ENCODE results near the gene DIP2C. TPM values are rescaled to one million over a fixed set of nuclear protein-coding genes. Genes with fewer than 3 reads are reported as not detected.

DIP2C gene
- total RNA-seq, 1 donor from 2014 or later = 24.8 TPM

DNA sequence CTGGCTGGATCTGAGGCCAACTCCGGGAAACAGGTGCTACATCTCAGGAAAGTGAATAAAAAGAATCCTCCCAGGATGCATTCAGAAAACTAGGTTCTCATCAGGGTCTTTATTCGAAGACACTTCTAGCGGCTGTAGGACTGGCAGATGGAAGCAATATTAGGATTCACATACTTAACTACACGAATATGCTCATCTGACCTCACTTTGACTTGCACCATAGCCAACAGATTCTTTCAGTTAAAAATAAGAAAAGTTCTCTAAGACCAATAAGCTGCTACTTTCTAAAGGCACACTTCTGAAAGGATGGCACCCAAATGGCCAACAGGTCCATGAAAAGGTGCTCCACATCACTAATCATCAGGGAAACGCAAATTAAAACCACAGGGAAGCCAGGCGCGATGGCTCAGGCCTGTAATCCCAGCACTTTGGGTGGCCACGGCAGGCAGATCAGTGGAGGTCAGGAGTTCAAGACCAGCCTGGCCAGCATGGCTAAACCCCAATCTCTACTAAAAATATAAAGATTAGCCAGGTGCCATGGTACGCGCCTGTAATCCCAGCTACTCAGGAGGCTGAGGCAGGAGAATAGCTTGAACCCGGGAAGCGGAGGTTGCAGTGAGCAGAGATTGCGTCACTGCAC is 296.2 kb downstream of the DIP2C start:
- no peak for DNase-seq (ENCODE audit: low spot score)

DNA sequence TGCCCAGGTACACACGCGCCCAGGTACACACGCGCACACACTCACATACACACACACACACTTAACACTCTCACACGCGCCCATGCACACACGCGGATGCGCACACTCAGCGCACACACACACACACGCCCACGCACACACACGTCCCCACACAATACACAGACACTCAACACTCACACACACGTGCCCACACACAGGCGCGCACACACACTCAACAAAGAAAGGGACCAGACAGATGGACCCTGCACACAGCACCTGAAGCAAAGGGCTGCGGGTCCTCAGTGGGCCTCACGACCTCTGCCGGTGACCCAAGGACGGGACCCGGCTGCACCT is 296.8 kb downstream of the DIP2C start:
- no peak for DNase-seq (ENCODE audit: low spot score)

DNA sequence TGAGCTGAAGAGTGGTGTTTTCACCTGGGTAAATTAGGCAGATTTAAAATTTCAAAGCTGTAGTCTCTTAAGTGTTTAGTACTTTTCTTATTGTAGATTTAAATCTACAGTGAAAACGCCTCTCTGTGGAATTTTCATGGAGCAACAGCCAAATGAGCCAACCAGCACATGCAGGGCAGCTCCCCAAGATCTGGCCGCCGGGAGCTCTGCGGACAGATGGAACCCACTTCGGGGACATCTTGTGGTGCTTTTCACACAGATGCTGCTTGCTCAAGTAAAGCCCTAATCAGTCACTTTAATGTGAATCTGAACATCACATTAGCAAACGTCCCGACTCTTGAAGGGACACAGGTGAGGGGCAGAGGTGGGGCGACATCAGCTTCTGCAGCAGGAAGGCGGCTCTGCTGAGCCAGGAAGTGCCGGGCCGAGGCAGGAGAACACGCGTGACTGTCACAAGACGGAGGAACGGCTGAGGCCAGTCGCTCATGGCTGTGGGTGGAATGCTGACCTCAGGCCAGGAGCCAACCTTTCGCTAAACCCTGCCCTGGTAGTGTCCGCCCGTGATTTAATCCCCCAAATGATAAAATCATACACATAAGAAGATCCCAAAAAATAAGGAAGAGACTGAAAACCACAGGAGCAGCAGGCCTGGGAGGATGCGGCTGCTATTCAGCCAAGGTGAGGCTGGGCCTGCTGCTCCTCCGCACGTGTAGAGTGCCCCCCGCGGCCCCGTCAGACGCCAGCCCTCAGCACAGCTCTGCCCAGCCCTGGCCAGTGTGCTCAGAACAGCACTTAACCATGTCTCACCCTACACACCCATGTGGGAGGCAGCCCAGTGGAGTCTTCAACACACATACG is 297.4 kb downstream of the DIP2C start:
- no peak for DNase-seq (ENCODE audit: low spot score)

DNA sequence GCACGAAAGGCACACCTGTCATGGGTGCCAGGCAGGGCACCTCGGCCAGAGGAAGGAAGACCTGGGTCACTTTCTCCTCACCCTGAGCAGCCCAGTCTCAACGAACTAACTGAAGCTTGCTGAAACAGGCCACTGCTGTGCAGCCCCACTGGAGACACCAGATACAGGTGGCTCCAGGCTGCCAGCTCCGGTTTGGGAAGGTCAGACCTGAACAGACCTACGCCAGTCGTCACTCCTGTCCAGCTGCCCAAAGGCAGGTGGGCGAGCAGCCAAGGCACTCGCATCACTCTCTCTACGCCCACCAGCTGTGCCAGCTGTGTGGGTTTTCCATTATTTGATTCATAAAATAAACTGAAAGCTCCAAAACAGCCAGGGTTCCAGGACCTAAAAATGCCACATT is 298.2 kb downstream of the DIP2C start:
- no peak for DNase-seq (ENCODE audit: low spot score)

DNA sequence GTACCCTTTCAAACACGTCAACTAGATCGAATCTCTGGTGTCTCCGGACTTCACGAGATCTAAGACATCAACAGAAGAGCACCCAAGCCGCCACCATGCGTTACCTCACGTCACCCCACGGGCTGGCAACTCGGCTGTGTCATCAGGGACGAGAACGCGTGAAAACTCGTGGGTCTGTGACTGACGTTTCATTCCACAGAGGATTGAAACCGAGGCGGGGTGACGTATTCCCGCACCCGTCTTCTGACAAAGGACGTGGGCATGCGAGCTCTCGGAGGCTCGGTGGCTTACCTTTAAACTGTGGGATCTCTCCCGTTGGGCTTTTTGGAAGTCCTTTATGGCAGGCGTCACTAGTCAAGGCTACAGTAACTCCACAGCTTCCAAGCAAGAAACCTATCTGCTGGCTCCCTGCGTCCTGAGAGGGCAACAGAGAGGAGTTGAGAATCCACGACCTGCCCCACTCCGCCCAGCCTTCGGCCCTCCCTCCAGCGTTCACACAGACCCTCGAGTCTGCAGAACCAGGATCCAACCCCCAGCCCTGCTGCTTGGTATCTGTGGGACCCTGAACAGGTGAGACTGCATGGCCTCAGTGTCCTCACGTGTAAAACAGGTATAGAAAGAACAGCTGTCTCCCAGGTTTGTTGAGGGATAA is 298.9 kb downstream of the DIP2C start:
- DNase-seq (ENCODE audit: low spot score) = no peak

DNA sequence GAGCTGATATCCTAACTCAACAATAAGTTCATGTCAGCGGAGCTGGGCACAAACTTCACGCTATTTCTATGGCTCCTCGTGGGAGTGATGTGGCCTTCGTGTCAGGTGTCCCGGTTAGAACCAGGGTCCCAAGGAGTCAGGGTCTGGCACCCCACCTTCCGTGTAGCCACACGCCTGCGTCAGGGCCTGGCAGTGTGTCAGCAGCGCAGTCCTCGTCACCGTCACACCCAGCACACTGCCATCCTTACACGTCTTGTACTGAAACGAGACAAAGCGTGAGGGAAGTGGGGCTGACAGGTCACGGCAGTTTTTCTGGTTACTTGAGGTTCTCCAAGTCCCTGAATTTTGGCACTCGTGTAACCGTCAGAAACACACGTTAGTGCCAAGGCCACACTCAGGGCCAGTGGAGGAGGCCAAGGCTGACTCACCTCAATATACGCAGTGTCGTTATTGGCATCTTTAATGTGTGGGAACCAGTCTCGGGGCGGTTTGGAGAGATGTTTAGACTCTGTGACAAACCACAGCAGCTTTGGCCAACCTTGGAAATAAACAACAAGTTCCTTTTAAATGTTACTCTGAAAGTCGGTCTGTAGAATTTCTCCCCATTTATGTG is 299.5 kb downstream of the DIP2C start:
- DNase-seq (ENCODE audit: low spot score) = no peak

DNA sequence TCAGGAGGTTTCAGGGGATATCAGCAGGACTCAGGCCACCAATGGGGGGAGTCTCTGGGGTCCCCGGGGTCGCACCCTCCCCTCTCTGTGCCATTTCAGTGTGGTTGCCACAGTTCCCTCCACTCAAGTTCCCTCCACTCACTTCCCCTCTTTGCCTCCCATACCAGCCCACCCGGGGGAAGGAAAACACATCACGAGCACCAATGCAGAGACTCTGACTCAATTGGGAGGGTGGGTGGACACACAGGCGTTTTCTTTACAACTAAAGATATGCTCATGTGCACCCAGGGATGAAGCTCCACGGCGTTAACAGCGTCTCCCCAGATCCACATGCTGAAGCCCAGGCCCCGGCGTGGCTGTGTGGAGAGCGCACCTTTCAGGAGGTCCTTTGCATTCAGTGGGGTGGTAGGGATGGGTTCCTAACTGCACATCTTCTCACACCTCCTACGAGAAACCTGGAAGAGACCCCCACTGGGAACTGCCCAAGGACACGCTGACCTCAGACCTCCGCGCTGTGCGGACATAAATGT is 300.1 kb downstream of the DIP2C start:
- no peak for DNase-seq (ENCODE audit: low spot score)

DNA sequence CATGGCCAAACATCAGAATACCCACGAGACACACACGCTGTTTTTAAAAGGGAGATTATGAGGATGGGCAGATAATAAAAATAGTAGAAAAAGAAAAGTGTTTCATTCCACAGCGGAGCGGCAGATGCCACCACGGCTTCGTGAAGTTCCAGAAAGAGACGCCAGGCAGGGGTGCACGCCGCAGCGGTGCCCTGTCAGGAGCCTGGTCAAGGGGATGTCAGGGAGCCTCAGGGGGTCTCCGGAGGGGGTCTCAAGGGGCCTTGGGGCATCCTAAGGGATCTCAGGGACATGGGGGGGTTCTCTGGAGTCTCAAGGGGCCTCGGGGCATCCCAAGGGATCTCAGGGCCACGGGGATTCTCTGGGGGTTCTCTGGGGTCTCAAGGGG is 300.8 kb downstream of the DIP2C start:
- DNase-seq (ENCODE audit: low spot score) = no peak

DNA sequence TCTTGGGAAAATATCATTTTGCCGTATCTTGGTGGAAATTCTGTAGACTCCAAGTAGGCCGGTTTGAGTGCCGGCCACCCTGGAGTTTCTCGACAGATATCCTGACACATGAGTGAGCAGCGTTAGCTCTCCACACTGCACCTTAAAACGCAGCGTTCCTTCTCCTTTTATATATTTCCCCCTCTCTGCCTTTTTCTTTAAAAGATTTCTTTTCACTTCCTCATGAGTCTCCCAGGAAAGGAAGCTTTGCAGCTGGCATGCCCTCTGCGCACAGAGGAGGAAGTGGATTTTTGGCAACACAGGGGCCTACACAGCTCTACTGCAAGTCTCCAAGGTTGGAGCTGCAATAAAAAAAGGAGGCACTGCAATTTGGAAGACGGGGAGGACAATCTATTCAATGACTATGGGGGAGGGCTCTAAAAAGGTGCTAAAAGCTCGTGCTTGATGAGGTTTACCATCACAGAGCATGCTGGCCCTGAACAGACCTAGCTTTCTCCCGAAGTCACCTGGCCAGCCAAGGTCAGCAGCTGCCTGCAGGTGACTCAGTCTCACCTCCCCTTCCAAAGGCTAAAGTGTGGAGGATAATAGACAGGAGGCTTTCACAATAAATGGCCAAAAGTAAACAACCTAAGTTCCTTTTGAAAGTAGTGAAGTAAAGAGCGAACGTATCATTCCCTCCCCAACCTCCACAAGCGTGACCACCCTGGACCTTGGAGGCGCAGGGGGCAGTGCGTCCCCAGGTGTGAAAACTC is 301.4 kb downstream of the DIP2C start:
- DNase-seq (ENCODE audit: low spot score) = peak; percentile 22

DNA sequence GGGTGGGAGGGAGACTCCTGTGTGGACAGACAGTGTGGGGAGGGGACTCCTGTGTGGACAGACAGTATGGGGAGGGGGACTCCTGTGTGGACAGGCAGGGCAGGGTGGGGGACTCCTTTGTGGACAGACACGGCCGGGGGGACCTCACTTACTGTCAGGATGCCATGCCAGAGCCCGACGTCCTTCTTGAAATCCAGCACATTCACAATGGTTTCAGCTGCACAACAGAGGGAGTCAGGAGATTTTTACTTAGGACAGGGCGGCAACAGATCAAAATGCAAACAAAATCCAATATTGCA is 301.9 kb downstream of the DIP2C start:
- no peak for DNase-seq (ENCODE audit: low spot score)

DNA sequence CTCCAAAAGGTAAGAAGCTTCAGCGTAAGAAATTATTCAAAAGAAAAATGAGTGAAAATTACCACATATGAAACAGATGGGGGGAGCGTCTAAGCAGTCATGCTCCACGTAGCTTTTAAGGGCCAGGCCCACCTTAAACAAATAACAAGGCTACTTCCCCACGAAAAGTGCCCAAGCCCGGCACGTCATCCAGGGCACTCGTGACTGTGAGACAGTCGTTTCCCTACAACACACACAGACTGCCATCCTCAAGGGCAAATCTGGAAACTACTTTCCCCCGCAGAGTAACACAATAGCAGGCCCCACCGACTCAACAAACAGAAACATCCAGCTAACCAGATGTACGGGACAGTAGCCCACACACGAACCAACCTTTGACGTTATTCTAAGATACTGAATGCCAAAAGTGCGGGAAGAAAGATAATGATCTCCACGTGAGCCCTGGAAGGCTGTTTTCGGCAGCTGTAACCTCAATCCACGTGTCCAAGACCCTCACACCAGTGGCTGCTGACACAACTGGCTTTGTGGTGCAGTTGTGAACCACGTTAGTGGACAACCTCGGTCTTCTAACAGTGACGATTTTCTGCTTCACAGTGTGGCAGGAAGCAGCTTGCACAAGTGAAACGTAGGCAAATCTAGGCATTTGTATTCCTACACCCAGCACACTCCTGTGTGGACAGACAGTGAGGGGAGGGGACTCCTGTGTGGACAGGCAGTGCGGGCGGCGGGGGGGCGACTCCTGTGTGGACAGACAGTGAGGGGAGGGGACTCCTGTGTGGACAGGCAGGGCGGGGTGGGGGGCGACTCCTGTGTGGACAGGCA is 302.5 kb downstream of the DIP2C start:
- no peak for DNase-seq (ENCODE audit: low spot score)

DNA sequence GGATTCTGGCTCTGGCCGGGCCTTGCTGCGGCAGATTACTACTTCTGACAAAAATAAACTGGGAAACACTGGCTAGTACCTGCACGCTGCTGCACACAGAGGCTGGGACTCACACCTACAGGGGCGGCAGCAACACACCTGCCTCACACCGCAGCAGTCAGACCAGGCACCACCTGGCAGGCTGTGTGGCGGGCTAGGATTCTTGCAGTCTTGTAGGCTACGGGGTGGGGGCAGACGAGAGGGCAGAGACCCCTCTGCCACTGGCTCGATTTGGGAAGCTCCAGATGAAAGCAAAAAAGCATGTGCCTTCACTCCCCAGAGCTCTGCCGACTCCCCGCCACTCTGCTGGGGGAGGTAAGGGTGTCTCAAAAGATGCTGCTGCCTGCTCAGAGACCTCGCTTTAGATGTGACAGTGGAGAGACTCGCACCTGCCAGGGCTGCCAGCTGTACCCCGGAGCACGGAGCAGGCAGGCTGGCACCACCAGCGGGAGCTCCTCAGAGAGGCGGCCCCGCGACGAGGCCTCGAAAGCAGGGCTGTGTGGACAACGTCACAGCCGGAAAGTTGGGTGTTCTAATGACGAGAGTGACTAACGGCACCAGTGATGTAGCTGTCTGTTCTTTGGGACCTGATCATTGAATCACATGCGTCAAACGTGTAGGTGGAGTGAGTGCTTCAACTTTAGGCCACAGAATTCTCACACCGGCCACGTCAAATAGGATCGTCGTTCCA is 303.7 kb downstream of the DIP2C start:
- no peak for DNase-seq (ENCODE audit: low spot score)

DNA sequence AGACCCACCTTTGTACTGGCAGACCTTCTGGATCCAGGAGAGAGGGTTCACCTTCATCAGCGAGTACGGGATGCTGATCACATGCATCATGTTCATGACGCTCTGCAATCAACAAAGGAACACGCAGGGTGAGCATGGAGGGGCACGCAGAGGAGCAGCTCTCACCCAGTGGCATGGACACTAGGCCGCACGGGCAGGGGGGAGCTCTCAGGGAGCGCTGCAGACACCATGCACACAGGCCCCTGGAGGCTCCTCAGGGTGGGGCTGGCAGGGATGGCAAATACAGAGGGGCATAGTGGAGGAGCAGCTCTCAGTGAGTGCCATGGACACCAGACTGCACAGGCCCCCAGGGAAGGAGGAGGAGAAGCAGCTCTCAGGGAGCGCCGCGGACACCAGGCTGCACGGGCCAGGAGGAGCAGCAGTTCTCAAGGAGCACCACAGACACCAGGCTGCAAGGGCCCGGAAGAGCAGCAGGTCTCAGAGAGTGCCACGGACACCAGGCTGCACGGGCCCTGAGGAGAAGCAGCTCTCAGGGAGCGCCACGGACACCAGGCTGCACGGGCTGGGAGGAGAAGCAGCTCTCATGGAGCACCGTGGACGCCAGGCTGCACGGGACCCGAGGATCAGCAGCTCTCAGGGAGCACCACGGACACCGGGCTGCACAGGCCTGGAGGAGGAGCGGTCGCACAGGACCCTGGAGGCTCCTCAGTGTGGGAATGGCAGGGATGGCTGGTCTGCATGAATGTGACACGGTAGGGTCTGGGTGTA is 304.7 kb downstream of the DIP2C start:
- DNase-seq (ENCODE audit: low spot score) = no peak

DNA sequence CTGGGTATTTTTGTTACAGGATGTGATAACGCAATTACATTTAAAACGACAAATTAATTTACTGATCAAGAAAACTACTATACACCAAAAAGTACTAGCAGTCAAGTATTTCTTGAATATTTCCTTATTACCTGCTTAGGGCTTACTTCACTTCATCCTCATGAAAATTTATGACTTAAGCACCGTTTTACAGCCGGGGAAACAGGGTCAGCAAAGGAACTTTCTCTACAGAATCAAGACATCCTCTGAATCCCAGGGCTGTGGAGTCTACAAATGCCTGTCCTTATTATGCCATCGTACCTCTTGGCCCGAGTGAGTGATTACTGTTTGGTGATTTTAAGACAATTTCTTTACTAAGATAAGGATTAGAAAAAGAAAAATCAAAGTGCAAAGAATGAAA is 305.9 kb downstream of the DIP2C start:
- no peak for DNase-seq (ENCODE audit: low spot score)

DNA sequence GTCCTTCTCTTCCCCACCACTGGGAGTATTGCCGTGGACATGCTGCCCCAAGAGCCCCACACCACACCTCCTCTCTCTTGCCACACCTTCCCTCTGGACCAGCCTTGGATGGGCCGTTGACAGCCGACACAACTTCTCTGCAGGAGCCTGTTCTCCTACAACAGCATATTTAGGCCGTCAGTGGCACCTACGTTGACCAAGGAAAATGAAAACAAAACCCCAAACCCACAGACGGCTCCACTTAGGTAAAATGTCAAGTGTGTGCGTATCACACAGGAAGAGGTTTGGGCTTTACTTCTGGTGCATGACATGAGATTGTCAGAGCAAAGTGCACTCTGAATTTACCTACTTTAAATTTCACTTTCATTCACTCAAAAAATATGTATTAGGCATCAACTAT is 307.7 kb downstream of the DIP2C start:
- DNase-seq (ENCODE audit: low spot score) = no peak

DNA sequence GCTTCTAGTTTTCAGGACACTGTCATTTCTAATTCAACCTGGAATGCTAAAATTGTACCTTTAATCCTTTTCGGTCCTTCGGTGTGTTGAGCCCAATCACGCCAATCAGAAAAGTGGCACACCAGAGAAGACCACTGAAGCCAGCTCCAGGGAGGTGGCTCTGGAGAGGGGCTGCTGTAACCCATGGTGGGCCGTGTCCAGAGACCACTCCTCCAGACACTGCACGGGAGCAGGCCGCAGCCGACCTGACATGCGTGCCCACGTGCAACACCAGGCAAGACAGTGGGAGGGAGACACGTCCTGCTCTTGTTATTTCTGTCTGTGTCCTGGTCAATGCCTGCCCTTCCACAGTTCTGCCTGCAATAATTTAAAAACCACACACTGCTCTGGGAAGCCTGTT is 308.1 kb downstream of the DIP2C start:
- DNase-seq (ENCODE audit: low spot score) = no peak

DNA sequence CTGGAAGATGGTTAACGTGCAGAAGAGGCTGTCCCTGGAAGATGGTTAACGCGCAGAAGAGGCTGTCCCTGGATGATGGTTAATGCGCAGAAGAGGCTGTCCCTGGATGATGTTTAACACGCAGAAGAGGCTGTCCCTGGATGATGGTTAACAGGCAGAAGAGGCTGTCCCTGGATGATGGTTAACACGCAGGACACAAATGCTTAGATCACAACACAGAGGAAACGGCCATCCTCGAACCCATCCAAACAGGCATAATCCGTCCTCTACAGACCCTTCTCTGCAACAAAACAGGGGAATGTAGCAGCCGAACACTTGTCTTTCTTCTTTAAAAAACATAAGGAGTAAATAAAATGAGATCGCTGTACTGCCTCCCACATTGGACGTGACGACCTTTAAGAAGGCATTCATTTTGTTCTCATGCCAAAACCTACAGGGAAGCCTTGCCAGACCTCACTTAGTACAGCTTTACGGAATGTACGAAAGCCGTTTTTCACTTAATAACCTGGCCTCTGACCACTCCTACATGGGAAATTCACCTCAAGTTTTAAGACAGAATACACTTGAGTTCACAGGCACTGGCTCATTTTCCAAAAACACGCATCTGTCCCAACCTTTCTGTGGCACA is 309.0 kb downstream of the DIP2C start:
- no peak for DNase-seq (ENCODE audit: low spot score)

DNA sequence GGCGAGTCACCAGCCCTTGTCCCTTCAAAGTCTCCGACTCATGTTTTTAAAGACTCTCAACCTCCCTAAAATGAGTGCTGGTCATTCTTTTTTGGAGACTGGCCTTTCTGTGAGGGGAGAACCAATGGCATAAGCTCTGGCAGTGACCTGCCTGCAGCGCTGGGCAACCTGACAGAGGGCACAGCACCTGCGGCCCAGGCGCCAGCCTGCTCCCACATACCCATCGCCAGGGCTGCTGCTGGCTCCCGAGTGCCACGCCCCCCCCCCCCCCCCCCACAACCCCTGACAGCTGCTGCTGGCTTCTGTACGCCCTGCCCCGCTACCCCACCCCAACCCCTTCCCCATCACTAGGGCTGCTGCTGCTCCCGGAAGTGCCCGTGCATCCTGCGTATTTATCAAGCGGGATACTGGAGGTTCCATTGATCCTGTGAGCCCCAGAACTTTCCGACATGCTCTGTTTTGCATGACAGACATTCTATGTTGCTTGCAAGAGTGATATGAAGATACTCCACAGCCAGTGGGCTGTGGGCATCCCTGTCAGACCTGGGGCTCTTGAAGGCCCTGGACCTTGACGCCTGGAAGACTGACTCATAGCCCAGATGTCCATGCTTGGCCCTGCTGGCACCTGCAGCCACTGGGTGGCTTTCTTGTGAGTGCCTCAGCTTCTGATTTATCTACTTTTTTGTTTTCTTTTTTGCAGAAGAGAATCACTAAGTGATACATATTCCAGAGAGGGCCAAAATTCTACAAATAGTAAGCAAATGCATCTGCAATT is 310.4 kb downstream of the DIP2C start:
- no peak for DNase-seq (ENCODE audit: low spot score)

Data from umbilical cord (tissue), 2 donors.